Karpas-422 (cell line): Measurements from ENCODE around the gene INTS1. TPM values are rescaled to one million over a fixed set of nuclear protein-coding genes. Genes with fewer than 3 reads are reported as not detected.

Experiments
- DNase-seq: peaks from one replicate; pipeline ENCODE4 v3.0.0-alpha.2; 2015
- H2AFZ ChIP-seq: fragments of 200-600 bp; sonication (generic); 2 replicates; pipeline ENCODE4 v1.6.1; 2014; ENCODE audit warnings: antibody characterized with exemption, low read length, mixed read lengths
- H3K27ac ChIP-seq: fragments of 200-600 bp; sonication (generic); 2 replicates; pipeline ENCODE4 v1.5.1; 2014; ENCODE audit warnings: mild to moderate bottlenecking, low read length, moderate library complexity
- H3K27me3 ChIP-seq: fragments of 200-600 bp; sonication (generic); 2 replicates; pipeline ENCODE4 v1.6.1; 2014; ENCODE audit warnings: low read length, mixed read lengths
- H3K36me3 ChIP-seq: fragments of 200-600 bp; sonication (generic); 2 replicates; pipeline ENCODE4 v1.6.1; 2014; ENCODE audit warnings: low read length, mixed read lengths; ENCODE audit not compliant: insufficient read depth
- H3K4me1 ChIP-seq: fragments of 200-600 bp; sonication (generic); 2 replicates; pipeline ENCODE4 v1.6.1; 2014; ENCODE audit warnings: mild to moderate bottlenecking, low read length, mixed read lengths
- H3K4me2 ChIP-seq: fragments of 200-600 bp; sonication (generic); 2 replicates; pipeline ENCODE4 v1.6.1; 2014; ENCODE audit warnings: low read length, low read depth, mild to moderate bottlenecking; ENCODE audit not compliant: poor library complexity, severe bottlenecking
- H3K4me3 ChIP-seq: fragments of 200-600 bp; sonication (generic); 2 replicates; pipeline ENCODE4 v1.5.1; 2014; ENCODE audit warnings: mild to moderate bottlenecking, antibody characterized with exemption, low read length, mixed read lengths
- H3K79me2 ChIP-seq: fragments of 200-600 bp; sonication (generic); 2 replicates; pipeline ENCODE4 v1.6.1; 2014; ENCODE audit warnings: mild to moderate bottlenecking, low read length, mixed read lengths
- H3K9ac ChIP-seq: fragments of 200-600 bp; sonication (generic); 2 replicates; pipeline ENCODE4 v1.6.0; 2014; ENCODE audit warnings: low read length
- H3K9me2 ChIP-seq: fragments of 200-600 bp; sonication (generic), shearing (Covaris generic); replicated peaks from 2 replicates; pipeline ENCODE4 v1.6.0; 2014; ENCODE audit warnings: mild to moderate bottlenecking, low read length, moderate library complexity; ENCODE audit not compliant: insufficient read depth
- H3K9me3 ChIP-seq: fragments of 300-700, 200-600 bp; sonication (generic); 2 replicates; pipeline ENCODE4 v1.6.1; 2014; ENCODE audit warnings: low read length, mixed read lengths
- H4K20me1 ChIP-seq: fragments of 200-600 bp; sonication (generic); 2 replicates; pipeline ENCODE4 v1.6.1; 2014; ENCODE audit warnings: mild to moderate bottlenecking, antibody characterized with exemption, low read length, low read depth; ENCODE audit not compliant: insufficient read depth
- total RNA-seq: library from RNA; depleted of rRNA; stranded (reverse); fragments of >200 nt; shearing (Covaris generic); gene quantifications from 2 replicates; pipeline ENCODE4 v1.2.3, GENCODE V29; 2014; ENCODE audit warnings: low replicate concordance

INTS1 gene
- total RNA-seq, 1 experiment from 2014 or later: 25.7 TPM

DNA sequence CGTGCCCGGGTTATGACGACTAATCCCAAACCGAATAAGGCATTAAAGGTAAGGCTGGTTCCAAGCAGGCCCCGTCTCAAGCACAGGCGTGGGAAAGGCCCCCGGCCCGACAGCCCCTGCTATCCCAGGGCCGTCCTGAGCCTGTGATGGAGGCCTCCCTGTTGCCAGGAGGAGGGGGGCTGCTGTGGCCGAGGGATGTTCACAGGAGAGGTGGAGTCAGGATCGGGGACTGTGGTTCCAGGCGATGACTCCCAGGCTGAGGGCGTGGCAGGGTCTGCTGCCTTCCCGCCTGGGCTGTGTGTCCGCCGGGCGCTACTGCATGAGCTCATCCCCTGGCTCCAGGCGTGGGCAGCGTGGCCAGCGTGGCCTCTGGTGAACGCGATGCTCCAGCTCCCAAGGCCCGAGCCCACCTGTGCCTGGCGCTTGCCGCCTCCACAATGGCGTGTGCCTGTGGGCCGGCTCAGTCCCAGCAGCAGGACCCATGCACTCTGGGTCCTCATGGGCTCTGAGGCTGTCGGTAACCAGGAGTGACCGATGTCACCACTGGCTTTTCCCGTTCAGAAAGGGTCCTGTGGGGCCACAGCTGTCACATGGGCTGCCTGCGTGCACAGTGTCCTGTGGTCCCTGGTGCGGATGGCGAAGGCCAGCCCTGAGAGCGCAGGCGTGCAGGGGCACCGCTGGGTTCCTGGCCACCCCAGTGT is 35.1 kb upstream of the INTS1 start:
- no peak overlapping the region for H3K9ac ChIP-seq
- no peak overlapping the region for H3K27ac ChIP-seq
- H3K9me2 ChIP-seq: no peaks in the 10 kb centered on the region
- H4K20me1 ChIP-seq: peaks cover 39% of the 10 kb centered on the region; the same call in 1 of the 2 replicates
- no peak for DNase-seq
- H3K9me3 ChIP-seq: no peaks in the 10 kb centered on the region
- H3K36me3 ChIP-seq: no peaks in the 10 kb centered on the region
- no peaks in the 10 kb centered on the region for H3K4me1 ChIP-seq
- H3K27me3 ChIP-seq: no peaks in the 10 kb centered on the region
- H3K79me2 ChIP-seq: peaks cover 37% of the 10 kb centered on the region
- H3K4me3 ChIP-seq: no peak overlapping the region
- H2AFZ ChIP-seq: no peak overlapping the region
- no peak overlapping the region for H3K4me2 ChIP-seq

DNA sequence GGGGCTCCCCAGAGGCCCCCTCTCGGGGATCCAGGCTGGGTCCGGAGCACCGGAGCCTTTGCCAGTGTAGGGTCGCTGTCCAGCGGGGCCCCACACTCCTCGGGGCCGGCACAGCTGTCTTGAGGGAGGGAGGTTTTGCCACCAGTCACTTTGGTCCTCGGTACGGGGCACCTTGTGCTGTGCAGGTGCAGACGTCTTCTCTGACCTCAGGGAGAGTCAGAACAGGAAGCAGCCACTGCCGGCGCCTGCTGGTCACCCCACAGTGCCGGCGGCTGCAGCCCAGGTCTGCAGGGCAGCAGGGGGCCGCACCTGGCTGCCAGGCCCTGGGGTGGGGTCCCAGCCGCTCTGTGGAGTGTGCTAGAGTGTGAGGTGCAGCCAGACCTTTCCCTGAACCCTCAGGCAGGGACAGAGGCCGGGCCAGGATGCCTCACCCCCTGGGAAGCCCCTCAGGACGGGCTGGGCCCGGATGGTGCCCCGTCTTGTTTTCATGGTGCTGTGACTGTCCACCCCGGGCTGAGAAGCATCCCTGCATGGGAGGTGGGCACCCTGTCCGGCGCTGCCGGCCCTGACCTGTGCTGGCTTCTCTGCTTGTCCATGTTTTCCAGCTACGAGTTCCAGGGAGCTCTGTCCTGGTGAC is 34.5 kb upstream of the INTS1 start:
- Histone ChIP-seq H3K79me2 (peaks cover 44% of the 10 kb centered on the region), H3K27me3 (no peaks in the 10 kb centered on the region), H3K36me3 (no peaks in the 10 kb centered on the region), H4K20me1 (peaks cover 46% of the 10 kb centered on the region; the same call in 1 of the 2 replicates), H3K4me2 (no peak overlapping the region), H2AFZ (no peak overlapping the region), H3K4me3 (no peak overlapping the region), H3K4me1 (no peaks in the 10 kb centered on the region), H3K9ac (no peak overlapping the region), H3K9me2 (no peaks in the 10 kb centered on the region), H3K9me3 (no peaks in the 10 kb centered on the region), H3K27ac (no peak overlapping the region)
- DNase-seq: no peak

DNA sequence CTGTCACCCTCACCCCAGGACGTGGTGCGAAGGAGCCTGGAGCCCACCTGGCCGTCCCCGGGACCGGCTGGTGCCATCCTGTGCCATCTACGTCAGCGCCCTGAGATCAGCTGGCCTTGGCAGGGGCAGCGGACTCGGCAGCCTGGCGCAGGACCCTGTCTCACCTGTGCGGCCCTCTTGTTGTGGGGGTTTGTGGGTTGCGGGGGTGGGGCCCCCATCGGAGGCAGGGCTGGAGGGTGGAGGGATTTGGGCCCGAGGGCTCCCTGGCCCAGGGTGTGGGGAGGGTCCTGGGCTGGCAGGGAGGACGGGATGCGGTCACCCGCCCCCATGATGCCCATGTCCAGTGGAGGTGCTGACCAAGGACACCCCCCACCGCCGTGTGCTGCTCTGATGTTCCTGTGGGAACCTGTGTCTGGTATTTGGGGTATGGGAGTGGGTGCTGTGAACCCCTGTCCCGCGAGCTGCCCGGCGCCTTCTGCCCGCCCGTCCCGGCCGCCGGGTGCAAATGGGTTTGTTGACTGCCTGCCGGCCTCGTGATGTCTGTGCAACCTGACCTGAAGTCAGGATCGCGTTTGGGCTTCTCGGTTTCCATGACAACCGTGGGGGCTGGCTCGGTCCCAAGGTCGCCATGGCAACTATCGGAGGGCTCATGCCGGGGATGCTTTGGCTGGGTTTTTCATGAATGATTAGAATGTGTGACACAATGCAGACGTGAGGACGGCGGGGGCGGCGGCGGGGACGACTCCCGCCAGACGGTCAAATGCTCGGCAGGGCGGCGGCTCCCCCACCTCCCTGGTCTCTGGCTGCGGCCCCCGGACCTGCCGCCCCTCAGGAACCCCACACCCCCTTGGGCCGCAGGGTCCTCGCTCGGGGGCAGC is 33.6 kb upstream of the INTS1 start:
- Histone ChIP-seq H3K9ac (no peak overlapping the region), H3K4me1 (peaks cover 5% of the 10 kb centered on the region), H3K27me3 (no peaks in the 10 kb centered on the region), H3K9me2 (no peaks in the 10 kb centered on the region), H3K36me3 (no peaks in the 10 kb centered on the region), H3K9me3 (no peaks in the 10 kb centered on the region), H3K79me2 (peaks cover 53% of the 10 kb centered on the region), H3K4me3 (no peak overlapping the region), H3K4me2 (no peak overlapping the region), H2AFZ (no peak overlapping the region), H3K27ac (no peak overlapping the region), H4K20me1 (peaks cover 47% of the 10 kb centered on the region; the same call in 1 of the 2 replicates)
- peak; percentile 75 for DNase-seq

DNA sequence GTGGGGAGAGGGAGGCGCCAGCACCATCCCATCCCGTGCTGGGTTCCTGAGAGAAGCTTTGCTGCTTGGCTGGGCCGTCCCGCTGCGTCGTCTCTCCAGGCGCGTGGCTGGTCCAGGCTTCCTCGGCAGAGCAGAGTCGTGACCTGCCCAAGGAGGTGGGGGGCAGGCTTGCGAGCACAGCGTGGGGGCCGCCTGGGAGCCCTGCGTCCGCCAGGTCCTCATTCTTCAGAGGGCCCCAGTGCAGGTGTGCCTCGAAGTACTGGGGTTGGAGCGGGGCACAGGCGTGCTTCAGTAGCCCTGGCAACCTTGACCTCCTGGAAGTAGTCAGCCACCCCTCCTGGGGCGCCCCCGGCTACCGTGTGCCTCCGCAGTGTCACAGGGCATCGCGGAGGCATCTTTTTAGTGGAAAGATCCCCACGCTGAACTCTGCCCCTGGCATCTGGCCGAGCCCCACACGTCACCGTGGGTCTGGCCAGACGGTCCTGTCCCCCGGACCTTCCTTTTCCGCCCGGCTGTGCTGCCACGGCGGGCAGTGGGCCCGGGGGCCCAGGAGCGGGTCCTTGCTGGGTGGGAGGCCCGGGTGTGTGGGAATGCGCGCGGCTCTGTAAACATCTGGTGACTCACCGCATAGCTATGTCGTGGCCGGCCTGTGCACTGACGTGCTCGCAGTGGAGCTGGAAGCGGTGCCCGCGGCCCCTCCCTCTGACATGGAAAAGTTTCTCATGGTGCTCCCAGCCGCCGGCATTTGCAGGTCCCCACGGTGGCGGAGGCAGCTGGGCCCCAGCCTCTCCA is 32.8 kb upstream of the INTS1 start:
- Histone ChIP-seq H3K27me3 (no peaks in the 10 kb centered on the region), H3K4me2 (no peak overlapping the region), H3K4me1 (peaks cover 13% of the 10 kb centered on the region), H3K27ac (no peak overlapping the region), H3K79me2 (peaks cover 61% of the 10 kb centered on the region), H3K36me3 (no peaks in the 10 kb centered on the region), H2AFZ (no peak overlapping the region), H3K9me2 (no peaks in the 10 kb centered on the region), H3K9me3 (no peaks in the 10 kb centered on the region), H4K20me1 (peaks cover 50% of the 10 kb centered on the region; the same call in 1 of the 2 replicates), H3K4me3 (no peak overlapping the region), H3K9ac (no peak overlapping the region)
- DNase-seq: no peak

DNA sequence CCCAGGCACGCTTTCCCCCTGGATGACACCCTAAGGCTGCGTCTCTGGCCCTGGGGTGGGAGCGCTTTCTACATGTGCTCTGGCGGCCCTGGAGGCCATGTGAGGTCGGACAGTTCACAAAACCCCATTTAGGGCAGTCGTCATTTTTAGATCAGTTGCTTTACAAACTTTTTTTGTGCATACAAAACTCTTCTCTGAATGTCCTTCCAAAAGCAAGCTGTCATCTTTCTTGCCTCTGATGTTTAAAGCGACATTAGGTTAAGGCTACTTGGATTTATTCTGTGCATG is 32.2 kb upstream of the INTS1 start:
- no peak overlapping the region for H2AFZ ChIP-seq
- H3K27me3 ChIP-seq: no peaks in the 10 kb centered on the region
- H3K9ac ChIP-seq: no peak overlapping the region
- no peak for DNase-seq
- no peaks in the 10 kb centered on the region for H3K36me3 ChIP-seq
- peaks cover 19% of the 10 kb centered on the region for H3K4me1 ChIP-seq
- H3K4me2 ChIP-seq: no peak overlapping the region
- peaks cover 50% of the 10 kb centered on the region; the same call in 1 of the 2 replicates for H4K20me1 ChIP-seq
- H3K27ac ChIP-seq: no peak overlapping the region
- no peak overlapping the region for H3K4me3 ChIP-seq
- no peaks in the 10 kb centered on the region for H3K9me2 ChIP-seq
- no peaks in the 10 kb centered on the region for H3K9me3 ChIP-seq
- H3K79me2 ChIP-seq: peaks cover 67% of the 10 kb centered on the region

DNA sequence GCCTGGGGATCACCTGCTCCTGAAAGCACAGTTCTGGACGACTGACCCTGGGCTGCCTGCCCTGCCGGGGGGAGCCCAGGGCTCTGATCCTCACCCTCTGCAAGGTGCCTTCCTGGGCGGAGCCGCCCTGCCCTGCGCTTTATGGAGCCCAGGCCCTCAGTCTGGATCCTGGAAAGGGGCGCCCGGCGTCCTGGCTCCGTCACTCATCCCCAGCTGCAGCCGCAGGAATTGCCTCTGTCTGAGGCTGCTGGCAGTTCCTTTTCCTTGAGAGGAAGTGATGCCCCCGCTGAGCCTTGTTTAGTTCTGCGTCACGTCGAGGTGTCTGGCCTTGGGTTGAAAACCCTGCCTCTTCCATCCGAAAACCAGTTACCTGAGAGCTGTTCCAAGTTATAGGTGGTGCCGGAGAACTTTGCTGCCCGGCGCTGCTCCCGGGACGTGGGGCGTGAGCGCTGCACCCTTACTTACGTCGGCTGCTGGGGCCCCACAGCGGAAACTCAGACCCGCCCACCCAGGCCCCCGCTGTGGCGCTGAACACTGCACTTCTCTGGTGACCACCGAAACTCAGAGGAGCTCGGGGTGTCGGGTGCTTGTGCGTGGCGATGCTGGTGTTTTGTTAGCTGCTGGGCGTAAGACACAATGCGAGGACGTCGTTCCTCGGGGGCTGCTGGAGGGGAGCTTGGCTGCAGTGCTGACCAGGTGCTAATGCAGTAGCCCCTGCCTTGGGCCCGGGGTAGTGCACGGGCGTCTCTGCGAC is 31.7 kb upstream of the INTS1 start:
- H3K27me3 ChIP-seq: no peaks in the 10 kb centered on the region
- DNase-seq: no peak
- no peak overlapping the region for H3K4me3 ChIP-seq
- H3K9ac ChIP-seq: no peak overlapping the region
- H3K36me3 ChIP-seq: no peaks in the 10 kb centered on the region
- H3K9me3 ChIP-seq: no peaks in the 10 kb centered on the region
- H2AFZ ChIP-seq: no peak overlapping the region
- H3K27ac ChIP-seq: no peak overlapping the region
- H3K4me1 ChIP-seq: peaks cover 20% of the 10 kb centered on the region
- H3K4me2 ChIP-seq: no peak overlapping the region
- no peaks in the 10 kb centered on the region for H3K9me2 ChIP-seq
- peaks cover 50% of the 10 kb centered on the region; the same call in 1 of the 2 replicates for H4K20me1 ChIP-seq
- peaks cover 71% of the 10 kb centered on the region for H3K79me2 ChIP-seq

DNA sequence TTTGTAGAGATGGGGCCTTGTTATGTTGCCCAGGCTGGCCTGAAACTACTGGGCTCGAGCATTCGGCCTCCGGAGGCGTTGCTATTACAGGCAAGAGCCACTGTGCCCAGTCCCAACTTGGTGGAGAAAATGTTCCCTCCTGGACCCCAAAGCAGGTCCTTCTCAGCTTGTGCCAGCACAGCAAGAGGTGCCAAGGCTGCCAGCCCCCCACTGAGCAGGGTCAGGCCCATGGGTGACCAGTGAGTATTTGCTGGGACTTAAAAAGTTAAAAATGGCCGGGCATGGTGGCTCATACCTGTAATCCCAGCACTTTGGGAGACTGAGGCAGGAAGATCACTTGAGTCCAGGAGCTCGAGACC is 30.9 kb upstream of the INTS1 start:
- H3K27ac ChIP-seq: no peak overlapping the region
- no peak overlapping the region for H3K4me2 ChIP-seq
- no peaks in the 10 kb centered on the region for H3K9me3 ChIP-seq
- no peaks in the 10 kb centered on the region for H3K36me3 ChIP-seq
- H3K27me3 ChIP-seq: no peaks in the 10 kb centered on the region
- no peak overlapping the region for H3K4me3 ChIP-seq
- peaks cover 50% of the 10 kb centered on the region for H4K20me1 ChIP-seq
- H3K79me2 ChIP-seq: peaks cover 71% of the 10 kb centered on the region
- H3K9me2 ChIP-seq: no peaks in the 10 kb centered on the region
- no peak overlapping the region for H3K9ac ChIP-seq
- peaks cover 20% of the 10 kb centered on the region for H3K4me1 ChIP-seq
- DNase-seq: no peak
- H2AFZ ChIP-seq: no peak overlapping the region
